Testis (tissue), 3 donors: ENCODE data around the gene DPRX. TPM values are rescaled to one million over a fixed set of nuclear protein-coding genes. Genes with fewer than 3 reads are reported as not detected.
A peak's percentile ranks its signal among the peaks of the same experiment; 100 is the strongest.

ENCODE experiments used
- DNase-seq: peaks from one replicate; pipeline ENCODE4 v3.0.0-alpha.2; 2019
- H3K27ac ChIP-seq, 2 donors: fragments of 200-600 bp; sonication (generic); one replicate each; pipeline ENCODE4 v1.5.1; 2019
- H3K27me3 ChIP-seq: fragments of 200-600 bp; sonication (generic); one replicate; pipeline ENCODE4 v1.5.1; 2019
- H3K36me3 ChIP-seq: fragments of 200-600 bp; sonication (generic); one replicate; pipeline ENCODE4 v1.5.1; 2017; ENCODE audit warnings: low read depth; ENCODE audit errors: missing control alignments
- H3K4me1 ChIP-seq: fragments of 200-600 bp; sonication (generic); one replicate; pipeline ENCODE4 v1.5.1; 2019
- H3K4me3 ChIP-seq, 2 donors: fragments of 200-600 bp; sonication (generic); one replicate each; pipeline ENCODE4 v1.5.1; 2017 to 2019
- H3K9me3 ChIP-seq: fragments of 200-600 bp; sonication (generic); one replicate; pipeline ENCODE4 v1.5.1; 2017
- POLR2A ChIP-seq: fragments of 450-650 bp; IDR thresholded peaks from one replicate; pipeline ENCODE4 v1.6.1; 2017; ENCODE audit warnings: antibody characterized with exemption, mild to moderate bottlenecking, moderate library complexity
- WGBS, 2 donors: methylation state at CpG; one replicate each; pipeline ENCODE4 v1.1.5; 2018; 5-methylcytosine and 5-hydroxymethylcytosine counted together
- intact Hi-C: fragments of 100-400 bp; cut with DNase I; formaldehyde crosslinking; loops from one replicate; pipeline ENCODE4 v1.15.1; 2023; ENCODE audit warnings: low total_unique reads
- polyA plus RNA-seq: library from polyadenylated mRNA; stranded (reverse); fragments of 350-450 nt; fragmentation: Illumina TruSeq; extraction: RNeasy Lipid Tissue Mini Kit (QIAGEN cat#74804); gene quantifications from one replicate; pipeline ENCODE4 v1.2.3, GENCODE V29; 2014; ENCODE audit warnings: low read depth, low replicate concordance; ENCODE audit not compliant: insufficient read depth
- total RNA-seq, 2 donors: library from RNA; depleted of rRNA; stranded (reverse); fragments of >200 nt; gene quantifications; one replicate each; pipeline ENCODE4 v1.2.3, GENCODE V29; 2016
- TF ChIP-seq, protein P1 (sequence below), 3 experiments: fragments of 450-650 bp in 2 of 3; fragments of 200-600 bp in 1 of 3; sonication (generic) in 1 of 3; IDR thresholded peaks; one replicate each; pipeline ENCODE4 v1.5.1; 2016 to 2019; ENCODE audit warnings: antibody characterized with exemption in 3 of 3, mild to moderate bottlenecking in 2 of 3, moderate library complexity in 1 of 3

Gene DPRX
- total and polyA plus RNA-seq, 3 donors from 2014 or later, result not detected

DNA sequence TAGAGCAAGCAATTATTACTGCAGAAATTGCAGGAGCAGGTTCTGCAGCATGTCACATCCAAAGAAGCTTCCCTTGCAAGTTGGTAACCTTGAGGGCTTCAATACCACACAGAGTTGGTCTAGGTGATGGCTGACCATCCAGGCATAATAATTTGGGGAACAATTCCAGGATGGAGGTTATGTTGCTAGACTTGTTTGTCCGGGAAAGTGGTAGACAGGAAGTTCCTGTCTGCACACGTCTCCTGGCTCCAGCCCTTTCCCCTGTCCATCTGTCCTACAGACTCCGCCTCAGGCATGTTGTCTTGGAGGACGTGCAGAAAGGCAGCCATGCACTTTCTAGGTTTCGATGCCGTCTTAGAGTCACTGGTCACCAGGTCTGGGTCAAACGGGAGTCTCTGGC lies 26.0 kb downstream of the DPRX start:
- 81 to 82% methylated on average over 6 to 7 of the region's 7 CpGs for WGBS, 2 donors
- Histone ChIP-seq H3K27me3 (no peaks in the 10 kb centered on the region), H3K27ac (no peak overlapping the region), H3K4me1 (no peaks in the 10 kb centered on the region), H3K4me3 (no peak overlapping the region), H3K9me3 (no peaks in the 10 kb centered on the region), H3K36me3 (no peaks in the 10 kb centered on the region)
- TF ChIP-seq, protein P1, sequence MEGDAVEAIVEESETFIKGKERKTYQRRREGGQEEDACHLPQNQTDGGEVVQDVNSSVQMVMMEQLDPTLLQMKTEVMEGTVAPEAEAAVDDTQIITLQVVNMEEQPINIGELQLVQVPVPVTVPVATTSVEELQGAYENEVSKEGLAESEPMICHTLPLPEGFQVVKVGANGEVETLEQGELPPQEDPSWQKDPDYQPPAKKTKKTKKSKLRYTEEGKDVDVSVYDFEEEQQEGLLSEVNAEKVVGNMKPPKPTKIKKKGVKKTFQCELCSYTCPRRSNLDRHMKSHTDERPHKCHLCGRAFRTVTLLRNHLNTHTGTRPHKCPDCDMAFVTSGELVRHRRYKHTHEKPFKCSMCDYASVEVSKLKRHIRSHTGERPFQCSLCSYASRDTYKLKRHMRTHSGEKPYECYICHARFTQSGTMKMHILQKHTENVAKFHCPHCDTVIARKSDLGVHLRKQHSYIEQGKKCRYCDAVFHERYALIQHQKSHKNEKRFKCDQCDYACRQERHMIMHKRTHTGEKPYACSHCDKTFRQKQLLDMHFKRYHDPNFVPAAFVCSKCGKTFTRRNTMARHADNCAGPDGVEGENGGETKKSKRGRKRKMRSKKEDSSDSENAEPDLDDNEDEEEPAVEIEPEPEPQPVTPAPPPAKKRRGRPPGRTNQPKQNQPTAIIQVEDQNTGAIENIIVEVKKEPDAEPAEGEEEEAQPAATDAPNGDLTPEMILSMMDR (IDR thresholded peaks at IDR 0.05), result no peak
- TF ChIP-seq POLR2A, result no peak
- intact Hi-C loops, result no loop called here
- no peak for DNase-seq

DNA sequence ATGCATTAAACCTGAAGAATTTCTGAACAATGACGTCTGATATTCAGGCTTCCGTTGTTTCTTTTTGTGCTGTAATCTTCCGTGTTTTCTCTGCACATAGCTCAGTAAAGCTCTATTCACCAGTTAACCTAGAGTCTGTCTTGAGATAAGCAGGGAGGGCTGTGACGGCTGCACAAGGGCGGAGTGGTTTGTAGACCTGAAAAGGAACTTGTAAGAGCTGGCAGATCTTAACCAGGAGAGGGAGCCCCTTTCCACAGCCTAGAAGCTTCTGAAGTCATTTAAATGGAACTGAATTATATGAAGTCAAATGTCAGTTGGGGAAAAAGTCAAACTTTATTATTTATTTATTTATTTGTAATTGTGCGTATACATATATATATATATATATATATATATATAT lies 27.5 kb downstream of the DPRX start:
- H3K36me3 ChIP-seq, result no peaks in the 10 kb centered on the region
- WGBS, 2 donors, result 32 to 41% methylated on average over 6 of the region's 6 CpGs
- H3K9me3 ChIP-seq, result no peaks in the 10 kb centered on the region
- H3K27me3 ChIP-seq, result no peaks in the 10 kb centered on the region
- H3K4me3 ChIP-seq, result no peak overlapping the region
- H3K4me1 ChIP-seq, result no peaks in the 10 kb centered on the region
- intact Hi-C loops, result no loop called here
- TF ChIP-seq, protein P1 (IDR thresholded peaks at IDR 0.05), result peak in 1 of 3 experiments; percentile 22
- no peak for TF ChIP-seq POLR2A
- no peak overlapping the region for H3K27ac ChIP-seq
- peak; percentile 65 for DNase-seq

DNA sequence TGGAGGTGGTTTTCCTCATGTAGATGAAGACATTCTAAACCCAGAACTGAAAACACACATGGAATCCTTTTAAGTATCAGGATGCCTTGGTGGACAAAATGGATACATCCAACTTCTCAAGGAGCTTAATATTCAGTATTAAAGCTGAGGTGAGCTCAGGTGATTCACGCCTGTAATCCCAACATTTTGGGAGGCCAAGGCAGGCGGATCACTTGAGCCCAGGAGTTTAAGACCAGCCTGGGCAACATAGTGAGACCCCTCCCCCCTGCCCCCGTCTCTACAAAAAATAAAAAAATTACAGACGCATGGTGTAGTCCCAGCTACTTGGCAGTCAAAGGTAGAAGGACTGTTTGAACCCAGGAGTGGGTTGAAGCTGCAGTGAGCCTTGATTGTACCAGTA lies 28.8 kb downstream of the DPRX start:
- DNase-seq, result no peak
- no peak overlapping the region for H3K27ac ChIP-seq

GRCh38 chr19:53662209-53662608 lies 30.4 kb downstream of the DPRX start:
- Histone ChIP-seq H3K27ac (no peak overlapping the region), H3K9me3 (no peaks in the 10 kb centered on the region), H3K27me3 (no peaks in the 10 kb centered on the region), H3K36me3 (no peaks in the 10 kb centered on the region), H3K4me3 (no peak overlapping the region), H3K4me1 (no peaks in the 10 kb centered on the region)
- TF ChIP-seq POLR2A, result no peak
- TF ChIP-seq, protein P1 (IDR thresholded peaks at IDR 0.05), result no peak
- intact Hi-C loops, result no loop called here
- WGBS, 2 donors, result 80 to 83% methylated on average over 5 to 6 of the region's 6 CpGs
- DNase-seq, result no peak

More for the DNA sequence above, 28.8 kb downstream of the DPRX start:
- intact Hi-C loops, result no loop called here
- H3K36me3 ChIP-seq, result no peaks in the 10 kb centered on the region
- TF ChIP-seq POLR2A, result no peak
- TF ChIP-seq, protein P1 (IDR thresholded peaks at IDR 0.05), result no peak
- WGBS, 2 donors, result 71 to 79% methylated on average over 4 of the region's 4 CpGs
- no peaks in the 10 kb centered on the region for H3K27me3 ChIP-seq
- no peaks in the 10 kb centered on the region for H3K9me3 ChIP-seq
- H3K4me1 ChIP-seq, result no peaks in the 10 kb centered on the region
- no peak overlapping the region for H3K4me3 ChIP-seq

- no peak for TF ChIP-seq POLR2A
- TF ChIP-seq, protein P1 (IDR thresholded peaks at IDR 0.05), result no peak
- H3K36me3 ChIP-seq, result no peaks in the 10 kb centered on the region
- 83 to 88% methylated on average over 12 of the region's 12 CpGs for WGBS, 2 donors
- H3K9me3 ChIP-seq, result no peaks in the 10 kb centered on the region
- DNase-seq, result no peak
- intact Hi-C loops, result no loop called here
- H3K4me1 ChIP-seq, result no peaks in the 10 kb centered on the region
- no peak overlapping the region for H3K27ac ChIP-seq
- no peaks in the 10 kb centered on the region for H3K27me3 ChIP-seq
- no peak overlapping the region for H3K4me3 ChIP-seq
Measured at GRCh38 chr19:53664152-53664551, 32.4 kb downstream of the DPRX start.
